ENCODE data around the gene EPB42.
"Not testable (repeated sequence)": the region's sequence is repeated elsewhere in the genome, so short reads cannot be mapped to it uniquely, and the experiment has no call there.

Gene EPB42

GRCh38 chr15:43168192-43169107, 52.4 kb downstream of the EPB42 start:
- H3K9me3 ChIP-seq (ENCODE audit: control insufficient read depth, insufficient read depth, low read length) = no peaks in the 10 kb centered on the region
- H3K36me3 ChIP-seq (ENCODE audit: insufficient read depth, low read length) = peaks cover 3% of the 10 kb centered on the region; the same call in 1 of the 2 replicates
- H3K9ac ChIP-seq (ENCODE audit: low read depth, low read length) = no peak overlapping the region
- H3K4me1 ChIP-seq (ENCODE audit: insufficient read depth, low read length) = peaks cover 3% of the 10 kb centered on the region; the same call in 1 of the 2 replicates

- not testable (repeated sequence) for H3K9me3 ChIP-seq (ENCODE audit: control insufficient read depth, insufficient read depth, low read length); H3K9ac ChIP-seq (ENCODE audit: low read depth, low read length); H3K4me1 ChIP-seq (ENCODE audit: insufficient read depth, low read length); H3K36me3 ChIP-seq (ENCODE audit: insufficient read depth, low read length)
Observed at GRCh38 chr15:43167261-43167660, 53.6 kb downstream of the EPB42 start.

DNA sequence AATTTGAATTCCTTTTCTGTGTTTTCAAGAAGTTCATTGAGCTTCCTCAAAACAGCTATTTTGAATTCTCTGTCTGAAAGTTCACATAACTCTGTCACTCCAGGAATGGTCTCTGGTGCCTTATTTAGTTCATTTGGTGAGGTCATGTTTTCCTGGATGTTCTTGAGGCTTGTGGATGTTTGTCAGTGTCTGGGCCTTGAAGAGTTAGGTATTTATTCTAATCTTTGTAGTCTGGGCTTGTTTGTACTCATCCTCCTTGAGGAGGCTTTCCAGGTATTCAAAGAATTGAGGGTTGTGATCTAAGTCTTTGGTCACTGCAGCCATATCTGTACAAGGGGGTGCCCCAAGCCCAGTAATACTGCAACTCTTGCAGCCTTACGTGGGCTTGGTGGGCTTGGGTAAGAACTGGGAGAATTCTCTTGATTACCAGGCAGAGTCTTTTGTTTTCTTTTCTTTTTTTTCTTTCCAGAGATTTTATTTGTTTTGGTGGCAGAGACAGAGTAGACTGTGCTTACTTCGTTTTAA, 55.0 kb downstream of the EPB42 start:
- Histone ChIP-seq H3K9me3 (ENCODE audit: control insufficient read depth, insufficient read depth, low read length) (no peaks in the 10 kb centered on the region), H3K4me1 (ENCODE audit: insufficient read depth, low read length) (peaks cover 3% of the 10 kb centered on the region; the same call in 1 of the 2 replicates), H3K9ac (ENCODE audit: low read depth, low read length) (no peak overlapping the region), H3K36me3 (ENCODE audit: insufficient read depth, low read length) (peaks cover 3% of the 10 kb centered on the region; the same call in 1 of the 2 replicates)

- no peaks in the 10 kb centered on the region for H3K4me1 ChIP-seq (ENCODE audit: insufficient read depth, low read length)
- H3K9me3 ChIP-seq (ENCODE audit: control insufficient read depth, insufficient read depth, low read length) = no peaks in the 10 kb centered on the region
- no peak overlapping the region for H3K9ac ChIP-seq (ENCODE audit: low read depth, low read length)
- H3K36me3 ChIP-seq (ENCODE audit: insufficient read depth, low read length) = no peaks in the 10 kb centered on the region
Observed at GRCh38 chr15:43153269-43153668, 67.5 kb downstream of the EPB42 start.

DNA sequence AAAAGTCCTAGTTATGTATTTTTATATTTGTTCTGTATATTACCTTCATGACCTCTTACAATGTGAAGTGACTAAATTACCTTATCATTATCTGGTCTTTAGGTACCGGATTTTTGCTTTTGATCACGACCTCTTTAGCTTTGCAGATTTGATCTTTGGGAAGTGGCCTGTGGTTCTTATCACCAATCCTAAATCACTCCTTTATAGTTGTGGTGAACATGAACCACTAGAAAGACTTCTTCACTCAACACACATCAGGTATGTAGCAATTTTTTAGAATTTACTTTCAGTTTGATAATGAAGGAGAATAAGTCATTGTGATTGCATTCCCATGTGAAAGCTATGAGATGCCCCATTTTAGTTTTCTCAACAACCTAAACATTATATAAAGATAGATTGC, 69.1 kb downstream of the EPB42 start:
- no peaks in the 10 kb centered on the region for H3K4me1 ChIP-seq (ENCODE audit: insufficient read depth, low read length)
- no peaks in the 10 kb centered on the region for H3K36me3 ChIP-seq (ENCODE audit: insufficient read depth, low read length)
- H3K9ac ChIP-seq (ENCODE audit: low read depth, low read length) = no peak overlapping the region
- H3K9me3 ChIP-seq (ENCODE audit: control insufficient read depth, insufficient read depth, low read length) = no peaks in the 10 kb centered on the region

- no peak overlapping the region for H3K9ac ChIP-seq (ENCODE audit: low read depth, low read length)
- H3K4me1 ChIP-seq (ENCODE audit: insufficient read depth, low read length) = no peaks in the 10 kb centered on the region
- no peaks in the 10 kb centered on the region for H3K36me3 ChIP-seq (ENCODE audit: insufficient read depth, low read length)
- H3K9me3 ChIP-seq (ENCODE audit: control insufficient read depth, insufficient read depth, low read length) = no peaks in the 10 kb centered on the region
Observed at GRCh38 chr15:43150191-43150929, 70.5 kb downstream of the EPB42 start.
